BJ (cell line): ENCODE results near the gene DYNC2I2. TPM values are rescaled to one million over a fixed set of nuclear protein-coding genes. Genes with fewer than 3 reads are reported as not detected.

Experiments
- CTCF ChIA-PET: fragments of 350-600 bp; formaldehyde crosslinking; extraction: SDS; loops from one replicate; lab custom pipeline; 2021; ENCODE audit warnings: antibody characterized with exemption, inconsistent platforms; lab: Yijun Ruan, JAX
- POLR2A ChIA-PET: fragments of 300-600 bp; sonication (Branson Sonifier 250); formaldehyde crosslinking; extraction: SDS; loops from one replicate; lab custom pipeline; 2021; ENCODE audit warnings: antibody characterized with exemption; lab: Charles Lee
- DNase-seq: peaks from one replicate; pipeline ENCODE4 v3.0.0-alpha.2; 2011; ENCODE audit warnings: low read depth
- H3K27me3 ChIP-seq: 2 replicates; pipeline ENCODE4 v1.6.0; 2011; ENCODE audit warnings: low read length; ENCODE audit not compliant: control insufficient read depth, insufficient read depth
- H3K36me3 ChIP-seq: 2 replicates; pipeline ENCODE4 v1.5.1; 2011; ENCODE audit warnings: low read length; ENCODE audit not compliant: control insufficient read depth, insufficient read depth
- H3K4me3 ChIP-seq: 2 replicates; pipeline ENCODE4 v1.5.1; 2011; ENCODE audit warnings: low read depth, mild to moderate bottlenecking, control low read depth, low read length
- CTCF ChIP-seq: IDR thresholded peaks from 2 replicates; pipeline ENCODE4 v1.5.1; 2011; ENCODE audit warnings: low read depth, mild to moderate bottlenecking, control low read depth, inconsistent platforms, low read length, moderate library complexity; ENCODE audit not compliant: insufficient read depth
- polyA plus RNA-seq: library from polyadenylated mRNA; depleted of rRNA; stranded (reverse); fragments of >200 nt; gene quantifications from 2 replicates; pipeline ENCODE4 v1.2.3, GENCODE V29; 2011

DYNC2I2 gene
- polyA plus RNA-seq, 1 experiment = 50.4 TPM

- no peak for TF ChIP-seq CTCF
- CTCF ChIA-PET = interaction anchor here (1.2 to 1.6 kb wide), 3 partner anchors 9 to 49 kb away, joined by 3 to 4 read pairs (median 4); no protein-coding TSS in a partner anchor
- Histone ChIP-seq H3K36me3 (no peaks in the 10 kb centered on the region), H3K27me3 (no peaks in the 10 kb centered on the region), H3K4me3 (peak overlapping the region; percentile 59)
- POLR2A ChIA-PET = no interaction called here
- DNase-seq = no peak
Measured at GRCh38 chr9:128684325-128685199, 27.9 kb upstream of the DYNC2I2 start.

GRCh38 chr9:128684065-128684324 lies 27.3 kb upstream of the DYNC2I2 start:
- POLR2A ChIA-PET = no interaction called here
- Histone ChIP-seq H3K4me3 (peak overlapping the region; percentile 59), H3K36me3 (no peaks in the 10 kb centered on the region), H3K27me3 (no peaks in the 10 kb centered on the region)
- CTCF ChIA-PET = interaction anchor here (0.6 to 1.4 kb wide), 3 partner anchors 13 to 48 kb away, joined by 3 to 4 read pairs (median 3); no protein-coding TSS in a partner anchor
- no peak for TF ChIP-seq CTCF
- DNase-seq = no peak

GRCh38 chr9:128683340-128684064 lies 26.9 kb upstream of the DYNC2I2 start:
- DNase-seq = no peak
- POLR2A ChIA-PET = no interaction called here
- CTCF ChIA-PET = interaction anchor here (0.6 to 1.2 kb wide), 2 partner anchors 14 to 24 kb away, joined by 3 to 4 read pairs; no protein-coding TSS in a partner anchor
- TF ChIP-seq CTCF = no peak
- Histone ChIP-seq H3K4me3 (peak overlapping the region; percentile 59), H3K27me3 (no peaks in the 10 kb centered on the region), H3K36me3 (no peaks in the 10 kb centered on the region)

GRCh38 chr9:128677794-128678193 lies 21.1 kb upstream of the DYNC2I2 start:
- Histone ChIP-seq H3K36me3 (no peaks in the 10 kb centered on the region), H3K4me3 (no peak overlapping the region), H3K27me3 (no peaks in the 10 kb centered on the region)
- POLR2A ChIA-PET = no interaction called here
- no peak for TF ChIP-seq CTCF
- CTCF ChIA-PET = interaction anchor here (1.2 kb wide), 1 partner anchor 25 kb away, joined by 3 read pairs; the partner anchor contains the start of gene PKN3
- no peak for DNase-seq

GRCh38 chr9:128675382-128675781 lies 18.7 kb upstream of the DYNC2I2 start:
- Histone ChIP-seq H3K4me3 (no peak overlapping the region), H3K36me3 (no peaks in the 10 kb centered on the region), H3K27me3 (no peaks in the 10 kb centered on the region)
- no peak for TF ChIP-seq CTCF
- CTCF ChIA-PET = interaction anchor here (1.0 to 1.1 kb wide), 2 partner anchors 10 to 22 kb away, joined by 3 to 4 read pairs; no protein-coding TSS in a partner anchor
- no peak for DNase-seq
- POLR2A ChIA-PET = no interaction called here
